Kidney epithelial cell (primary cell): ENCODE results near the gene CARS1. TPM values are rescaled to one million over a fixed set of nuclear protein-coding genes. Genes with fewer than 3 reads are reported as not detected.

Source experiments
- DNase-seq: peaks from one replicate; pipeline ENCODE4 v3.0.0-alpha.2; 2010; ENCODE audit warnings: low read depth
- H3K27me3 ChIP-seq: 2 replicates; pipeline ENCODE4 v1.6.0; 2011; ENCODE audit warnings: low read length; ENCODE audit not compliant: control insufficient read depth, insufficient read depth
- H3K36me3 ChIP-seq: 2 replicates; pipeline ENCODE4 v1.5.1; 2011; ENCODE audit warnings: low read length; ENCODE audit not compliant: control insufficient read depth, insufficient read depth
- H3K4me3 ChIP-seq: 2 replicates; pipeline ENCODE4 v1.5.1; 2011; ENCODE audit warnings: low read depth, mild to moderate bottlenecking, control low read depth, low read length
- CTCF ChIP-seq: IDR thresholded peaks from 2 replicates; pipeline ENCODE4 v1.5.1; 2011; ENCODE audit warnings: mild to moderate bottlenecking, moderate library complexity, low read length, control low read depth, inconsistent platforms; ENCODE audit not compliant: insufficient read depth, poor library complexity, severe bottlenecking
- total RNA-seq: library from RNA; depleted of rRNA; stranded (reverse); fragments of >200 nt; gene quantifications from 2 replicates; pipeline ENCODE4 v1.2.3, GENCODE V29; 2015

Gene CARS1
- total RNA-seq, 1 donor from 2014 or later = 98.3 TPM

- Histone ChIP-seq H3K4me3 (no peak overlapping the region), H3K36me3 (no peaks in the 10 kb centered on the region), H3K27me3 (peaks cover 6% of the 10 kb centered on the region)
- no peak for DNase-seq
- no peak for TF ChIP-seq CTCF
These were observed 29.5 kb upstream of the CARS1 start for GRCh38 chr11:3086671-3087150.

GRCh38 chr11:3086114-3086513 is 28.9 kb upstream of the CARS1 start:
- peaks cover 6% of the 10 kb centered on the region for H3K27me3 ChIP-seq
- no peak for TF ChIP-seq CTCF
- no peak overlapping the region for H3K4me3 ChIP-seq
- DNase-seq = no peak
- H3K36me3 ChIP-seq = no peaks in the 10 kb centered on the region

DNA sequence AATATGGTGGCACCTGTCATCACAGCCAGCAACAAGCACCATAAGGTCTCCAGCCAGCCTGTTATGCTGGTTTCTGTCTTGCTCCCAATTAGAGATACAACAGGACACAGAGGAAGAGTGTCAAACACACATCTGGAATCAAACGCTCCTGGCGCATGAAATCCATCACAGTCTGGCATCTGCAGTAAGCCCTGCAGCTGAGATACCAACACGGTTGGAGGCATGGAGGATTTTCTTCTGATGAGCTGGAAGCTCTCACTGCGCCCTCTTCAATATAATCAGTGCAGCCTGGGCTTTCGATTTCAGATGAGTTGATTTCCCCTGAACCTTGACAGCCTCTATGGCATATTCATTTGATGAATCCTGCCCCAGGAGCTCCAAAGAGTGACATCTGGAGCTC is 27.8 kb upstream of the CARS1 start:
- Histone ChIP-seq H3K36me3 (no peaks in the 10 kb centered on the region), H3K27me3 (peaks cover 6% of the 10 kb centered on the region), H3K4me3 (no peak overlapping the region)
- no peak for DNase-seq
- TF ChIP-seq CTCF = no peak

GRCh38 chr11:3083321-3083720 is 26.1 kb upstream of the CARS1 start:
- peaks cover 6% of the 10 kb centered on the region for H3K27me3 ChIP-seq
- no peak for TF ChIP-seq CTCF
- H3K4me3 ChIP-seq = no peak overlapping the region
- H3K36me3 ChIP-seq = no peaks in the 10 kb centered on the region
- DNase-seq = no peak

GRCh38 chr11:3081386-3081751 is 24.1 kb upstream of the CARS1 start:
- peaks cover 6% of the 10 kb centered on the region for H3K27me3 ChIP-seq
- no peaks in the 10 kb centered on the region for H3K36me3 ChIP-seq
- no peak for TF ChIP-seq CTCF
- DNase-seq = no peak
- H3K4me3 ChIP-seq = no peak overlapping the region

DNA sequence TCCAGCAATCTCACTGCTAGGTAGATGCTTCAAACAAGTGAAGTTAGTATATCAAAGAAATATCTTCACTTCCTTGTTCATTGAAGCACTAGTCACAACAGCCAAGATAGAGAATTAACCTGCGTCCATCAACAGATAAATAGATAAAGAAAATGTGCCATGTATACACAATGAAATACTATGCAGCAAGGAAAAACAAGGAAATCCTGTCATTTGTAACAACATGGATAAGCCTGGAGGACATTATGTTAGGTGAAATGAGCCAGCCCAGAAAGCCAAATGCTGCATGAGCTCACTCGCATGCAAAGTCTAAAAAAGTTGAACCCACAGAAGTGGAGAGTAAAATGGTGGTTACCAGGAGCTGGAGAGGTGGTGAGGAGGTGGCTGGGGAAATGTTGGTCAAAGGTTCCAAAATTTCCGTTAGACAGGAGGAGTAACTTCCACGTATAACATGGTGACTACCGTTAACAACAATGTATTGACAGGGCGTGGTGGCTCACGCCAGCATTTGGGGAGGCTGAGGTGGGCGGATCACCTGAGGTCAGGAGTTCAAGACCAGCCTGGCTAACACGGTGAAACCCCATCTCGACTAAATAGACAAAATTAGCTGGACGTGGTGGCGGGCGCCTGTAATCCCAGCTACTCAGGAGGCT is 23.6 kb upstream of the CARS1 start:
- Histone ChIP-seq H3K4me3 (no peak overlapping the region), H3K36me3 (no peaks in the 10 kb centered on the region), H3K27me3 (peaks cover 6% of the 10 kb centered on the region)
- no peak for TF ChIP-seq CTCF
- no peak for DNase-seq
